Coronary artery (tissue), 2 donors: ENCODE data around the gene FAM20C.

ENCODE experiments used
- DNase-seq: peaks from one replicate; pipeline ENCODE4 v3.0.0-alpha.2; 2017; ENCODE audit warnings: low spot score
- H3K27ac ChIP-seq, 2 donors: fragments of 200-600 bp; sonication (generic); one replicate each; pipeline ENCODE4 v1.5.1; 2016 to 2019
- H3K4me3 ChIP-seq: fragments of 200-600 bp; sonication (generic); 2 replicates; pipeline ENCODE4 v1.5.1; 2016; ENCODE audit warnings: mild to moderate bottlenecking, moderate library complexity
- TF ChIP-seq, protein P1 (sequence below): fragments of 200-600 bp; sonication (generic); IDR thresholded peaks from one replicate; pipeline ENCODE4 v1.5.1; 2019; ENCODE audit warnings: antibody characterized with exemption

The FAM20C gene

DNA sequence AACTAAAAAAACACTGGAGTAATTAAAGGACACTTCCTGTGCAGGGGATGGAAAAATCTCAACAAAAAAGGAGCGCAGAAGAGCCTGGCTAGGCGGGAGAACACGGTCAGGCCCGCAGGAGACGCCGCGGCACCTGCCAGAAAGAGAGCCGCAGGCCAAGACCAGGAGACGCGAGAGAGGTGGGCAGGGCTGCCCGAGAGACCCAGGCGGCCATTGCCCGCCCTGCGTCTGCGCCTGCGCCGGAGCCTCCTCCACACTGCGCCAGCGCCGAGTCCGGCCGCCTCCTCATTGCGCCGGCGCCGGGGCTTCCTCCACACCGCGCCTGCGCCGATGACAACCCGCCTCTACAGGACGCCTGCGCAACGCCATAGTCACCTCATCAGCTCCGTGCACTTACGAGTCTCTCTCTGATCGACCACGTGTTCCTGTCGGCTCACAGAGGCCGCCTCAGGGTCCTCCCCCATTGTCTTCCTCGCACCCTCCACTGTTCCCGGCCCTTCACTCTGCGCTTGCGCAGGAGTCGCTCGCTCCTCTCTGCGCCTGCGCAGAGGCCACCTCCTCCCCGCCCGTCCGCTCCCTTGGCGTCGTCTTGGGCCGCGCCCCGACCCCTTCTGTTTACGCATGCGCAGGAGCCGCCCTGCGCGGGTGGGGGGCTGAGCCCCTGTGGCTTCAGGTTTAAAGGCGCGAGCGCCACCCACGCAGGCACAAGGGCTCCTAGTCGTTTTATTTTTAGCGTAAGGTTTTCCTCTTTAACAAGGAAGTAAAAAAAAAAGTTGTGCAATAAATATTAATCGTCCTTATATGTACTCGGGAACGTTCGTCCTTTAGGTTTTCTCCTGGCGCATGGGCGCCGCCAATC lies 43.2 kb upstream of the FAM20C start:
- Histone ChIP-seq H3K4me3 (peak overlapping the region; percentile 70), H3K27ac (peak overlapping the region; percentile 83 to 93)
- DNase-seq = peak; percentile 99
- TF ChIP-seq, protein P1, sequence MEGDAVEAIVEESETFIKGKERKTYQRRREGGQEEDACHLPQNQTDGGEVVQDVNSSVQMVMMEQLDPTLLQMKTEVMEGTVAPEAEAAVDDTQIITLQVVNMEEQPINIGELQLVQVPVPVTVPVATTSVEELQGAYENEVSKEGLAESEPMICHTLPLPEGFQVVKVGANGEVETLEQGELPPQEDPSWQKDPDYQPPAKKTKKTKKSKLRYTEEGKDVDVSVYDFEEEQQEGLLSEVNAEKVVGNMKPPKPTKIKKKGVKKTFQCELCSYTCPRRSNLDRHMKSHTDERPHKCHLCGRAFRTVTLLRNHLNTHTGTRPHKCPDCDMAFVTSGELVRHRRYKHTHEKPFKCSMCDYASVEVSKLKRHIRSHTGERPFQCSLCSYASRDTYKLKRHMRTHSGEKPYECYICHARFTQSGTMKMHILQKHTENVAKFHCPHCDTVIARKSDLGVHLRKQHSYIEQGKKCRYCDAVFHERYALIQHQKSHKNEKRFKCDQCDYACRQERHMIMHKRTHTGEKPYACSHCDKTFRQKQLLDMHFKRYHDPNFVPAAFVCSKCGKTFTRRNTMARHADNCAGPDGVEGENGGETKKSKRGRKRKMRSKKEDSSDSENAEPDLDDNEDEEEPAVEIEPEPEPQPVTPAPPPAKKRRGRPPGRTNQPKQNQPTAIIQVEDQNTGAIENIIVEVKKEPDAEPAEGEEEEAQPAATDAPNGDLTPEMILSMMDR = no peak

GRCh38 chr7:149791-150636 lies 42.4 kb upstream of the FAM20C start:
- Histone ChIP-seq H3K4me3 (peak overlapping the region; percentile 70), H3K27ac (peak overlapping the region; percentile 83 to 93)
- DNase-seq = no peak
- TF ChIP-seq, protein P1 = no peak

GRCh38 chr7:150811-151221 lies 41.6 kb upstream of the FAM20C start:
- TF ChIP-seq, protein P1 = no peak
- Histone ChIP-seq H3K27ac (peak overlapping the region in 1 of 2 donors; percentile 93), H3K4me3 (no peak overlapping the region)
- no peak for DNase-seq

GRCh38 chr7:151346-152050 lies 40.9 kb upstream of the FAM20C start:
- Histone ChIP-seq H3K4me3 (no peak overlapping the region), H3K27ac (no peak overlapping the region)
- TF ChIP-seq, protein P1 = no peak
- DNase-seq = no peak

DNA sequence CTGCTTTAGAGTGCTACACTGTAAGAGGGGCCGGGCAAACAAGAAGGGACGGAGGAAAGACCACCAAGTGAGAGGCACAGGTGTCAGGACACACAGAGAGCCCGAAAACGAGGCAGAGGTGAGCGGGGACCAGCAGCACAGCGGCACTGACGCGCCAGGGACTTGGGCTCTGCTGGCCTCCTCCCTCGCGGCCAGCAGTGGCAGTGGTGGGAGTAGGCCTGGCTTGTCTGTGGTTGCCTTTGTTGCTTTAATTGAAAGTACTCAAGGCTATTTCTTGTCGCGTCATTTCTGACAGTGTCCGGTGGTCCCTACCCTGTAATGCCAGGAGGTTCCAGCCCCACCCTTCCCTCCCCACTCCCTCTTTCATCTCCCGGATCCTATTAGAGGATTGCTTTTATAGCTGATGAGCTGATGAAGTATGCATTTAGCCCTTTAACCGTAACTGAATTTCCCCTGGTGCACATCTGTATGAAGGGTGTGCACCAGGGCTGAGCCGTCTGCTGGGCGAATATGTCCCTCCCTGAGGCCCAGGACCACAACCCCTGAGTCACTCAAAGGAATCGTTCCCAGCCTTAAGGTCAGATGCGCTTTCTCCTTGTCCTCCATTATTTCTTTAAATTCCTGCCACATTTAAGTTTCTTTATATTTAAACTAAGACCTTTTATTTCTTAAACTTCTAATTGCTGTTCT lies 39.5 kb upstream of the FAM20C start:
- Histone ChIP-seq H3K4me3 (no peak overlapping the region), H3K27ac (no peak overlapping the region)
- DNase-seq = no peak
- TF ChIP-seq, protein P1 = no peak

DNA sequence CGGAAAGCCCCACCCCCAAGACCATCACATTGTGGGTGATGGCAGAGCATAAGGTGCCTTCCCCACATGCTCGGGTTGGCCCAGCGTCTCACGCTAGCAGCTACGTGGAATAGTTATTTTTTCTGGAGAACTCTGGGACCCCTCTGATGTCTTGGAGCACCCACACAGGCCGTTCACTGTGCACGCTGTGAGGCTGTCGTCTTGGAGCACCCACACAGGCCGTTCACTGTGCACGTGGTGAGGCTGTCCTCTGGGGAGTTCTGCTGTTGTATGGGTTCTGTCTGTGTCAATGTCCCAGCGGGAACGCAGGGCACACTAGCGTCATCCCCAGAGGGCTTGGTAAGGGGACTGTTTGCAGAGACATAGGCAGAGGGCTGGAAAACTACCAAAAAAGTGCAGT lies 38.8 kb upstream of the FAM20C start:
- H3K4me3 ChIP-seq = no peak overlapping the region

More for the DNA sequence above, 38.8 kb upstream of the FAM20C start:
- TF ChIP-seq, protein P1 = no peak
- DNase-seq = no peak
- H3K27ac ChIP-seq = no peak overlapping the region
